GM21825 (cell line): ENCODE measurements around the gene ZMYND11.
"Not testable (repeated sequence)": the region's sequence is repeated elsewhere in the genome, so short reads cannot be mapped to it uniquely, and the experiment has no call there.

Experiments used
- ATAC-seq: cut with Tn5 transposase; IDR thresholded peaks from one replicate; pipeline ENCODE4 v1.9.1; 2021; ENCODE audit warnings: mild to moderate bottlenecking, moderate library complexity; ENCODE audit not compliant: unreplicated experiment

Gene ZMYND11

GRCh38 chr10:132946-133898 is 2.0 kb upstream of the ZMYND11 start:
- ATAC-seq = no peak

GRCh38 chr10:134247-135131 is 766 bp upstream of the ZMYND11 start:
- ATAC-seq = peak; percentile 33

- ATAC-seq = peak; percentile 33
These were observed 578 bp downstream of the ZMYND11 start for GRCh38 chr10:135601-136464.

GRCh38 chr10:136465-136762 is 1.2 kb downstream of the ZMYND11 start:
- ATAC-seq = no peak

GRCh38 chr10:137031-137430 is 1.8 kb downstream of the ZMYND11 start:
- ATAC-seq = no peak

GRCh38 chr10:137606-138005 is 2.4 kb downstream of the ZMYND11 start:
- ATAC-seq = no peak

GRCh38 chr10:142371-142770 is 7.1 kb downstream of the ZMYND11 start:
- ATAC-seq = no peak

- ATAC-seq = no peak
These were observed 17.7 kb downstream of the ZMYND11 start for GRCh38 chr10:152915-153314.

- no peak for ATAC-seq
These were observed 19.1 kb downstream of the ZMYND11 start for GRCh38 chr10:154348-154747.

GRCh38 chr10:167383-167782 is 32.1 kb downstream of the ZMYND11 start:
- no peak for ATAC-seq

GRCh38 chr10:173741-174140 is 38.5 kb downstream of the ZMYND11 start:
- ATAC-seq = no peak

- ATAC-seq = no peak
These were observed 41.4 kb downstream of the ZMYND11 start for GRCh38 chr10:176677-177076.

- ATAC-seq = no peak
These were observed 43.0 kb downstream of the ZMYND11 start for GRCh38 chr10:178208-178607.

GRCh38 chr10:178723-179122 is 43.5 kb downstream of the ZMYND11 start:
- ATAC-seq = no peak

- no peak for ATAC-seq
These were observed 47.4 kb downstream of the ZMYND11 start for GRCh38 chr10:182441-183201.

- no peak for ATAC-seq
These were observed 48.9 kb downstream of the ZMYND11 start for GRCh38 chr10:184174-184573.

- no peak for ATAC-seq
These were observed 49.7 kb downstream of the ZMYND11 start for GRCh38 chr10:184911-185310.

GRCh38 chr10:185571-185970 is 50.3 kb downstream of the ZMYND11 start:
- ATAC-seq = not testable (repeated sequence)

- ATAC-seq = no peak
These were observed 51.7 kb downstream of the ZMYND11 start for GRCh38 chr10:186911-187310.

GRCh38 chr10:188546-188945 is 53.3 kb downstream of the ZMYND11 start:
- no peak for ATAC-seq
